ACHN (cell line): ENCODE results near the gene MC2R.

ENCODE experiments used
- DNase-seq: peaks from one replicate; pipeline ENCODE4 v3.0.0-alpha.2; 2015
- in situ Hi-C: cut with HindIII; loops from 2 replicates; pipeline ENCODE4 v1.10.0; 2017; ENCODE audit warnings: low sequenced_read_pairs, low pct_ligation_motif_present, low pct_unique_long_range_greater_than_20kb

MC2R gene

GRCh38 chr18:13836559-13836958 lies 78.8 kb downstream of the MC2R start:
- no peak for DNase-seq
- in situ Hi-C loops: no loop called here

- no peak for DNase-seq
- in situ Hi-C loops: no loop called here
Observed at GRCh38 chr18:13835202-13835601, 80.1 kb downstream of the MC2R start.

- DNase-seq: no peak
- in situ Hi-C loops: no loop called here
Observed at GRCh38 chr18:13834496-13835015, 80.8 kb downstream of the MC2R start.
